Activated naive CD4-positive, alpha-beta T cell treated with anti-CD3 and anti-CD28 coated beads, Interleukin-2, amount 50 U/mL, for 16 hours (primary cell): ENCODE measurements around the gene GRB14.

Experiments used
- DNase-seq: peaks from one replicate; pipeline ENCODE4 v3.0.0-alpha.2; 2020

The GRB14 gene

DNA sequence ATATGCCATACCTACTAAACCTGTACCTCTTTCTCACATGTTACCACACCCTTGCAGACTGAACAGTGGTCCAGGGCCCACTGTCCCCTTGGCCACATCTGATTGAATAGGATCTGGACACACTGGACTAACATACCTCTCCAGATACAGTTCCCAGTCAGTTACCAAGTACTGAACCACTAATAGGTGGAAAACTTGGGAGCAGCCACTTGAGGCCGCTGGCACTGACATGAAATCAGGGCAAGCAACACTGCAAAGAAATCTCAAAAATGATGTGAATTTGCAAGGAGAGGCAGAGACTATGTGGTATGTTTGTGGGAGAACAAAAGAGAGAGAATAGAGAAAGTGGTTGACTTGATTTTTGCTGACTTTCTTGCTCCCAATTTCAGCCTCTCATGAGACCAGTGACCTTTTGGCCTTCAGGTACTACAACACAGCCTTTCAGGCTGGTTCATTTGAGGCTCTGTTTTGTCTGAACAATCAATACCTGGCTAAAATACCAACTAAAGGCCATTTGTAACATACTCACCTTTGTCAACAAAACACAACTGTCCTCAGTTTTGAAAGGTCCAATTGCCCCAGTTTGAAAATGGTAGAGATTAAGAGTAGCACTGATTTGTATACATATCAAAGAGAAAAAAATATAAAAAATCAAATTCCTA lies 7.8 kb downstream of the GRB14 start:
- DNase-seq, result no peak

DNA sequence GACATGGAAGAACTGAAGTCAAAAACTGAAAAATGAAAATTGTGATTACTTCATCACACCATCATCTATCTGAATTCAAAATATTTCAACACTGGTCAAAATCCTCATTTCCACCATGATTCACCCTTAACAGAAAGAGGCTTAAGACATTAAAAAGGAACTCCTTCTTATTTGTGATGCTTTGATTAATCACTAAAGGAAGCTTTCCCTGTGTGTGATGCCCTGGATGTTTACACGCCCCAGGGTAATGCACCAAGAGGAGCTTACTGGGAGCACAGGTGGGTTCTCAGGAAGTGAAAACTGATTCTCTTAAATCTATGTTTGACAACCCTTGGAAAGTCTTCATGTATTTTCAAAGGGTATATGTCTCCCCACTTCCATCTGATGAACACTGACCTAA lies 11.5 kb downstream of the GRB14 start:
- DNase-seq, result no peak

DNA sequence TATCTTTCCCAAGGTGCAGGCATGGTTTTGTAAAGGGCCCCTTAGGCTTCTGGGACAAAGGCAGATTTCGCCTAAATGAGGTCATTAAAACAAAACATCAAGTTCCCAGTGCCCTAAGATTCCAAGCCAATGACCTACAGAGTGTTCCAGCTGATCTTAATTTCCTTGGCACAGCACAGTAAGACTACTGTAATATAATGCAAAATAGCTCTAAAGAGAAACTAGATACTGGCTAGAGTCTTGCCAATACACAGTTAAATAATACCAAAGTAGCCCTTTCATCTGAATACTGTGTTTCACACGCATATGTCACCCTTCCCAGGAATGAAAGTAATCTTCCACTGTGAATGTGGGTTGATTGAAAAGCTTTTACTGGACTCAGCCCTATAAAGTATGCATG lies 14.7 kb downstream of the GRB14 start:
- no peak for DNase-seq

DNA sequence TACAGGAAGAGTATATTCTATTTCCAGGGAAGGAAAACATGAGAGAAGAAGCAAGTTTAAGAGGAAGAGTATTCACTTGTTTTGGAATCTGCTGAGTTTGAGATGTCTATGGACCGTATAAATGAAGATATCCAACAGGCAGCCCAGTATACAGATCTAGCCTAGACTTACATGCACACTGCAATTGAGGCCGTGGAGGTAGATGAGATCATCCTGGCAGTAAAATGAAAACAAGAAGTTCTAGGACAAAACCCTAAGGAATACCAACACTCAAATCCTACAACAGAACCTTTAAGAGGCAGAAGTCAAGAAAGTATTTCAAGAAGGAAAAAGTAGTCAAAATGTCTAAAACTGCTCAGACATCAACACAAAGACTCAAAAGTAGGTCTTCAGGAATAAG lies 16.0 kb downstream of the GRB14 start:
- no peak for DNase-seq

DNA sequence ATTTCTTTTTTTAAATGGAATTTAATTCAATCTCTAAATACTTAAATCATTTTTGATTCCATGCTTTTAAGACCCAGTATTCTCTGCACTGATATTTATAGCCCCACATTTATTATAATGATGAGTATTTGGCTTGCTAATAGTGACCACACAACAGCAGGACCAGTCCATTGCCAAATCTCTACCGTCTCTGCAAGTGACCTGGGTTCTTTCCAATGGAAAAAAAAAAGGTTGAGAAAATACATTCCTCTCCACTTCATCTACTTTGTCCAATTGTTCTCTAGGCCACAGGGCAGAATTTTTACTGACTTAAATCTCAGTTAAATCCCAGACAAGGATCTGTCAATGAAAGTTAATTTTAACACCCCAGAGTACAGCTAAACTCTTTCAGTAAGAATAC lies 20.5 kb downstream of the GRB14 start:
- no peak for DNase-seq

DNA sequence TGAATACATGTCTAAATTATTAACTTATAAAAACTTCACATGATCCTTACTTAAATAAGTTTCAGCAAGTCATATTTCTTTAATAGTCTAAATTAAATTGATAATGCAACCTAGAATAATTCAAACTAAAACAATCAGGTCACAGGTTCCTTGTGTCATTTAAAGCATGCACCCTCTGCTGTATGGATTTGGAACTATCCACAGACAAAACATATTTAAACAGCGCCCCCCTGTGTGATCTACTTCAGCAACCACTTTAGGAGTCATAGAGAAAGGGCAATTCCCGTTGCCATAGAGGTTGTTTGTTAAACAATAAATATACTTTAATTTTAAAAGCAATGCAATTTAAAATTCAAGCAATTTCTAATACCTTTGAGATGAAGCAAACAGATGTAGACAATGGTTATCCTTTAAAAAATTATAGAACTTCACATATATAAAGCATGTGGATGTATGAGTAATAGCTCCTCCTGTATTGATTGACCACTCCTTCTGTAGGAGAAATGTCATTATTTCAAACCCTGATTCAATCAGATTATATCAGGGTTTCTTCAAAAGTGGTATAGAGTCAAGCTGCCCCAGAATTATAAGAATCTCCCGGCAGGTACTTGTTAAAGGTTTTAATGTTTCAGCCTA lies 21.2 kb downstream of the GRB14 start:
- no peak for DNase-seq

DNA sequence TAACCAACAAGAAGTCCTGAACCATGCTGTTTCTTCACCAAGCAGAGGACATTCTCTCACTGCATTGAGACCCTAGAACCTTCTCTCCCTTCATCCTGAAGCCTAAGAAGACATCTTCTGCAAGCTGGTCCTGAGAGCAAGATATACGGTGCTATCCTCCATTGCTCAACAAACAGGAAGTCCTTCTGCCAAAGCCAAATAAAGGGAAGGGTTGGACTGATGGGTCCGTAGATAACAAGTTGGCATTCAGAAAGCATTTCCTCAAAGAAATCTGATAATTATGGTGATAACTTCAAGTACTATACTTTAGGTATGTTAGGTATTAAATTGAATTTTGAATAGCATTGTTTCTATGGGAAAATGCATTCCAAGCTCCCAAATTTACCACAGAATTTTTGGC lies 23.3 kb downstream of the GRB14 start:
- DNase-seq, result no peak

DNA sequence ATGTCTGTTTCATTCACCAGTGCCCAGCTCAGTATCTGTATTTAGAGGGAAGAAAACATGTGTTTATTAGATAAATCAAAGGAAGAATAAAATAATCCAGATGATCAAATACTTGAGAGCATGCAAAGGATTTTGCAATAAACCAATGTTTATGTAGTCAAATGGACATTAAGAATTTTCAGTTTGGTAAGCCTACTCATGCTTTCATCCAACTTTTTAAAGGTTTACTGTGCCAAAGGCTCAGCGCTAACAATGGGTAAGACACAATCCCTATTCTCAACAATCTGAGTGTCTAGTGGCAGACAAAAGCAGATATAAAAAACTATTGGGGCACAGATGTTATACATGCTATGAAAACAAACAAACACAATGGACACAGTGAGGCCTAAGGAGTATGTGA lies 26.3 kb downstream of the GRB14 start:
- DNase-seq, result no peak

DNA sequence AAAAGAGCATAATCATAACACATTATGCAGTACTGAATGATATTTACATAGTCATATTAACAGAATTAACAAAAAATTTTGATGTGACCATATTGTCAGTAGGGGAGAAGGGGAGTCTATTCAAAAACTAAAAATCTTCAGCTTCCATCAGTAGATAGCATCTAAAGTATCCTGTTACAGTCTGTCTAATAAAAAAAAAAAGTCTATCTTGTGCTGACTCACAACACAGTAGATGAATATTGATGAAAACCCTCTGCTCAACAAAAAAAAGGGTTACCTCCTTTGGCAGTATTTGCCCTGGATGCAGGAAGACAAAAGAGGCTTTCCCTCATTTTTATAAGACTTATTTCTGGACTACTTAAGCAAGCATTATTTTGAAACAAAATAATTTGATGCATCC lies 27.3 kb downstream of the GRB14 start:
- no peak for DNase-seq

DNA sequence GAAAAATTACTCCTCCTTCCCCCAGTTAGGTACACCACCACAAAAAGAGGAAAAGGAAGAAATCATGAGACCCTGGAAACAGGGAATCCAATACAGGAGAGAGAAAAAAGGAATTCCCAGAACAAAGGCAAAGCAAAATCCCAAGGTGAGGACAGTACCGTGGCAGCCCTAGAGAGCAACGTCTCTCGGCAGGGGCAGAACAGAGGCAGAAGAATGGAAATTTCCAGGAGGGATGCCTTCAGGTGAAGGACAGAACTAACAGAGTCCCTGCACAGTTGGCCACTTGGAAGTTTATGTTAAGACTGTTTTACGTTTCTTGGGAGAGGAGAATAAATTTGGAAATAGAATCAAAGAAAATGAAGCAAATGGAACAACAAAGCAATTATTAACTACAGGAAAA lies 27.7 kb downstream of the GRB14 start:
- DNase-seq, result no peak

DNA sequence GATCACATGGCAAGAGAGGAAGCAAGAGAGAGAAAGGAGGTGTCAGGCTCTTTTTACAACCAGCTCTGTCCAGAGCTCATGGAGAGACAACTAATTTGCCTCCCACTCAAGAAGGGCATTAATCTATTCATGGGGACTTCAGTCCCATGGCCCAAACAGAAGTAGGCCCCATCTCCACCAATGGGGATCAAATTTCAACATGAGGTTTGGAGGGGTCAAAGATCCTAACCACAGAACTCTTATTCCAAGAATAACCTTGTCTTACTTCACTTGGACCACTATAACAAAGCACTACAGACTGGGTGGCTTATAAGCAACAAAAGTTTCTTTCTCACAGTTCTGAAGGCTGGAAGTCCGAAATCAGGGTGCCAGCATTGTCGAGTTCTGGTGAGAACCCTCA lies 31.8 kb downstream of the GRB14 start:
- no peak for DNase-seq

DNA sequence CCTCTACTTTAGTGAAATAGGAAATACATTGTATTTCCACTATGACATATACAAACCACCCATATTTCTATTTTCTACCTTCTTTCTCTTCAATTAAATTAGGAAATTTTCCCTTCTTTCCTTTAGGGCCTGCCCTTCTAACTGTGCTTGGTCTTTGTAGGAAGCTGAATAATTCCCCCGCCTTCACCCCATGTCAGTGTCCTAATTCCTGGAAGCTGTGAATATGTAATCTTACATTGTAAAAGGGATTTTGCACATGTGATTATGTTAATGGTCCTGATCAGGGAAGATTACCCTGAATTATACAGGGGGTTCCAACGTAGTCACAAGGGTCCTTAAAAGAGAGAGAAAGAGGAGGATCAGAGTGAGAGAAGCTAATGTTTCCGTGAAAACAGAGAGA lies 40.2 kb downstream of the GRB14 start:
- DNase-seq, result no peak

DNA sequence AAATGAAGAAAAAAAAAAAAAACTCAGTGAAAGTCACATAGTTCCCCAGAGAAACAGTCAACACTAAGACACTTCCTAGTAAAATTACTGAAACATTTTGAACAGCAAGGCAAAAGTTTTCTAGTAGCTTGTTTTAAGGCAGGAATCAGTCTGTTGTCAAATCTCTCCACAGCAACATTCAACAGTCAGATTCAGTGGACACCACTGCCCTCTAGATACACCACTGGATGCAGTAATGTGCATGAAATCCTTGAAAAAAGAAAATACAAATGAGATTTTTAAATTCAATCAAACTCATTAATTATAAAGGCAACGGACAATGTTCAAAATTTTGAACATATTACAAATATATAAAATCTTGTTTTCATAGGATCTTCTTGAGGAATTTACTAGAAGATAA lies 46.4 kb downstream of the GRB14 start:
- DNase-seq, result no peak

DNA sequence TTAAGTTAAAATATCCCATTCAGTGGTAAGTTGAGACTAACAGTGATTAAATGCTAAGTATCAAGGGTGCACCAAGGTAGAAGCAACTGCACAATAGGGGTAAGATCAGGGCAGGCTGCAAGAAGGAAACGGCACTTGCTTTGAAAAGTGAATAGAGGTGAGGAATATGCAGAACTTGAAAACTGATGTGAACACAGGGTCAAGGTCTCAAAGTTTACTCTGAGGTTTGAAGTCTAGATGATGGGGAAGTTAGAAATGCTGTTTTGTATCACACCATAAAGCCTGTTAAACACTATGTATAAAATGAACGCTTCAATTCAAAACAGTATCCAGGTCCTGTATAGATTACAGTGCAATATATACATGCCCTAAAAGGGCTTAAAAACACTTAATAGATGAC lies 50.8 kb downstream of the GRB14 start:
- no peak for DNase-seq

DNA sequence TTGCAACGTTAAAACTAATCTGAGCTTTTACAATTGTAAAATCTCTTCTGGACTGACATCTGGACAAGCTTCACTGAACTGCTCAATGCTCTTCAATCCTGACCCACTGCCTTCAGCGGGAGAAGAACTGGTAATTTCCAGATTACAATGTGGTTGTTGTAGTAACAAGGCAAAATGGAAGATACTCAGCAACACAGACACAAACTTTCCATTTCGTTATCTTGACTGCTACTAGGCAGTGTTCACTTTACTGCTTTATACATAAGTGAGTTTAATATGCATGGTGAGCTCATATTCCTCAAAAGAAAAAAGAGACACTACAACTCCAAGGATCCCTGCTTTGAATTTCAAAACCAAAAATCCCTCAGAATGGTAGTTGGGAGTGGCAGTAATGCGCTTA lies 51.9 kb downstream of the GRB14 start:
- no peak for DNase-seq

DNA sequence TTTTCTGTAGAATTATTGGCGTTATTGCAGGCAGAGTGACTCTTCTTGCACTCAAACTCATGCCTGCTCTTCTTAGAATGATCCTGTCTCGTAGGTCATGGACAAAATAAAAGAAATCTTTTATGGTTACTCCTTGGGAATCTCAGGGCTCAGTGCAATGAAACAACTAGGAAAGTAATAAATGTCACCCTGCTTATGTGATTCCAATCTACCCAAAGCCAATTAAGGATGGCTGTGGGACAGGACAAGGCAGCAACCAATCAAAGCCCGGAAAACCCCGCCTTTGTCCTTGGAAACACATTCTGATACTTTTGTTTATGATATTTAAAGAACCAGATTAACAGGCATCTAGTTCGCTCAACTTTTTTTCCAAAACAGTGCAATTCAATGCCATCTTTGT lies 53.0 kb downstream of the GRB14 start:
- DNase-seq, result no peak

DNA sequence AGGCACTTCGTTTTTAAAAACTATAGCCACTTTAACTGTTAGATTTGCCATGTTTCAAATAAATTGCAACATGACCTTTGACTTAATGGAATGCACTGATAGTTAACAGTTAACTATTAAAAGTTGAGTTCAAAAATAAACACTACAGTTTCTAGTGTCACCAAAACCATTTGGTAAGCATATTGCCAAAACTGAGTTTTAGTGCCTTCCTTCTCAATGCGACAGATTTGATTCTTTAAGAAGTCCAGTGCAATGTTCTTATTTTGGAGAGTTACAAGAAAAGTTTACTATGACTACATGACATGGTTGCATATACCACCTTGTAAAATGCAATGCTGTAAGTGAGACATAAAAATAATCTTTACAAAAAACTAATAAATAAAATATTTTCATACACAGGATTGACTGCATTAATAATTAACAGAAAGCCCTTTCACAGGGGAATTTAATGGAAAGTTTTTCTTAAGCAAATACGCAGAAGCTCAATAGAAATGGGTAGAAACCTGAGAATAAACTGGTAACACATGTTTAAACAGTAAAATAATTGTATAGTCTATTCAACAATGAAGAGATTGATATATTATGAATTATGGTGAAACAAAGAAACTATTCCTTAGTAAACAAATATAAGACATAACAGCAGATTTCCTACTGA lies 53.8 kb downstream of the GRB14 start:
- DNase-seq, result no peak

DNA sequence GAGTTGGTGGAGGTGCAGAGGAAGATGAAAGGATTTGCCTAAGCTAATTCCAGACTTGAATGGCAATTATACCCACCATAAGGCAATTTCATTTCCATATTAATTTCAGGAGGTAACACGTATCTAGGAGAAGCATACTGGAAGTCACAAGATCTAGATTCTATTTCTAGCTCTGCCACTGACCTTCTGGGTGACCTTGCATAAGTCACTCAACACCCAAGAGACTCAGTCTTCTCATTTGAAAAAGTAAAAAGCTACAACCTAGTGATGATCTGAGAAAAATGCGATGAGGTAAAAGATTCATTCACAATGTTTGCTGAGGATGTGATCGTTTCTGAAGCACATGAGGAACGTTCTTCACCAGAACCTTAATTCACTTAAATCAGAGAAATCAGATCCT lies 55.9 kb downstream of the GRB14 start:
- no peak for DNase-seq

DNA sequence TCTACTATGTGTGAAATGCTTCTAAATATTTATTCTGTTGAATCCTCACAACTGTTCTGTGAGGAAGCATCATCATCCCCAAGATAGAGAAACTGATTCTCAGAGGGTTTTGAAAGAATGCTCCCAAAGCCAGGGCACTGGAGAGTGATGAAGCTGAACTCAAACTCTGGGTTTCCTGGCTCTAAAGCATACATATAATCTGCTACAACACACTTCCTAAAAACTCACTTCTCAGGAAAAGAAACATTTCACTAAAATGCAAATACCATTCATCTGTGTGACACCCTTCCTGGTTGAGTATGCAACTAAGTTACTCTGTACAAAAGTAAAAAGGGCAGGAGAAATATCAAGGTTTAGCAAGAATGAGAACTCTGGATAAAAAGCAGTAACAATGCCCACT lies 58.6 kb downstream of the GRB14 start:
- no peak for DNase-seq

DNA sequence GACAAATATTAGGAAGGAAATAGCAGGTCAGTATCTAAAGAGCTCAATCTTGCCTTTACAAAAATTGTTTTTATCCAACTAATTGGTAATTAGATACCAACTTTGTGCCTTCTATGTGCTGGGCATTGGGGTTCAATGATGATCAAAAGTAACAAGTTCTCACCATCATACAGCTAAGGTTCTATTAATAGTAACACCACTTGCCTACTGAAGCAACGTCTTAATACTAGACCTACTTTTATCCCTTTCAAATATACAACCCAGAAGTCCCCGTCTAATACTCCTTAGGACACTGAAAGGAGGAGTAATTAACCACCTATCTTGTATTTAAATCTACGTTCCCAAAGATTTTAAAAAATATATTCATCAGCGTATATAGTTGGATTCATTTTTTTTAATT lies 59.3 kb downstream of the GRB14 start:
- DNase-seq, result no peak

DNA sequence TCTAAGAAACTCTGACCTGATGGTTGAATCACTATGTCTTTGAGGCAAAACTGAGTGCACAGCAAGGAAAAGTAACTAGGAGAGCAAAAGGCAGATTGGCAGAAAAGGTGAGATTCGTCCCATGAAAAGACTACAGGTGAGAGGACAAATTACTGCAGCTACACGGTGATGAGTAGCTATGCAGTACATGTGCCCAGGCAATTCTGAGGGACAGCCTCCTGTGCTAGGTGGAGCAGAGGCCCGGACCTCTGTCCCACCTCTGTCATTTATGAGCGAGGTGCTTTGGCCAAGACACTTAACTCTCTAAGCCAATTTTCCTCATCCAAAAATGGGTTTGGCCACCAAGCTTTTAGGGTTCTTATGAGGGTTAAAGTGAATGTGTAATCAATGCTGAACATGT lies 59.9 kb downstream of the GRB14 start:
- DNase-seq, result no peak

DNA sequence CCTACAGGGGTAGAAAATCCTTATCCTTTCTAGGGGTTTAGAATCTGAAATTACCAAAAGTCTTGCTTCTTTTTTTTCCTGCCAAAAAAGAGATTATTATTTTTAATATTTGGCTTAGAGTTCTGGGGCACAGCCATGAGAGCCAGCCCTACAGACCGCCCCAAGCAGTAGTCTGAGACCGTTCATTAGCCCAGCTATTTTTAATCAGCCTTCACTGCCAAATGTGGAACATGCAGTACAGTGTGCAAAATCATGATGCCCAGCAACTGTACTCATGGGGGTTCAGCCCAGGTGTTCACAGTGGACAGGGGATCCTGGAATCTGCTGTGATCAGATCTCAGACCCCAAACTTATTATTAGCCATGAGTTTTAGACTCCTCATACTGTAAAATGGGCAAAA lies 60.4 kb downstream of the GRB14 start:
- no peak for DNase-seq

DNA sequence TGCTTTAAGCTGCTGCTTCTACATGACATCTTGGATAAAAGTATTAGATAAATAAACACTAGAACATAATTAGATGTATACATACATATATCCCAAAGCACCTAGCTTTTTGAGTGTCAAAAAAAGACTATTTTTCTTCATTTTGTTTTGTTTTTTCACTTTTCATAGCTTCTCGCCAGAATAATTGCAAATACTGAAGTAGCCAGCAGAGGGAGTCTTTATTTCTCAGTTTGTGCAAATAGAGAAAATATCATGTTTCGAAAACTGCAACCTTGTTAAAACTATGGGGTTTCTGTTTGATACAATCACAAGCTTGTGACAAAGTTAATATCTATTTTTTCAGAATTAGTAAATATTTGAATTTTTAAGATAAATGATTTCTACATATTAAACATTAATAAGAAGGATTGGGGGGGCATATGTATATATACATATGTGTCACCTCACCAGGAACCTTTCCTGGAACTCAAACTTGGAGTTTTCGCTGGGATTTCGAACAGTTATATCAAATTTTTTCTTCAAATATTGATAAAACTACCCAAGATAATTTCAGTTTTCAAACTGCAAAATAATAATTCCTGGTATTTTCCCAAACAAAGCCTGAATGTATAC lies 61.0 kb downstream of the GRB14 start:
- no peak for DNase-seq

DNA sequence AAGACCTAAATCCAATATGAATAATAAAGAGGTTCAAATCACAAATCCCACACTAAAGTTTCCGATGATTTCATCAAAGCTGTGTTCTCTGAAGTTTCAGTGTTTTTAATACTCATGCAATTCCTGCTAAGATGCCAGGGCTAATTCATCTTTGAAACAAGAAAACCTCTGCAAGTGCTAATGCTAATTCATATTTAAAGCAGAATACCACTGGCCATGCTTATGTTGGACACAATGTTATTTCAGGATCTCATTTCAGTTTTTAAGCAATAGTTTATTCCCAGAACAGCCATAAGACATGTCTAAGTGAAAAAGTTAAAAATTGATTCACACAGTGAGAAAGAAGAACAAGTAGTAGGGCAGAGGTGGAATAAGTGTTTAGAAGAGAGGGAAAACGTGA lies 62.8 kb downstream of the GRB14 start:
- no peak for DNase-seq
